SK-N-SH (cell line): ENCODE results near the gene APOL2. TPM values are rescaled to one million over a fixed set of nuclear protein-coding genes. Genes with fewer than 3 reads are reported as not detected.

Source experiments
- CTCF ChIA-PET: fragments of 300-600, 350-600 bp; formaldehyde crosslinking; extraction: SDS; loops from one replicate; lab custom pipeline; 2021; lab: Yijun Ruan, JAX
- POLR2A ChIA-PET: fragments of 350-600 bp; sonication (Branson Sonifier 250); formaldehyde crosslinking; extraction: SDS; loops from one replicate; lab custom pipeline; 2020; ENCODE audit warnings: antibody characterized with exemption, inconsistent platforms; lab: Yijun Ruan, JAX
- DNase-seq: peaks from one replicate; pipeline ENCODE4 v3.0.0; 2012
- H2AFZ ChIP-seq: fragments of 200-600 bp; sonication (generic); 2 replicates; pipeline ENCODE4 v1.8.1; 2016; ENCODE audit warnings: antibody characterized with exemption, mild to moderate bottlenecking, low read depth
- H3F3A ChIP-seq: fragments of 200-600 bp; sonication (generic); replicated peaks from 2 replicates; pipeline ENCODE3; 2016; ENCODE audit warnings: antibody characterized with exemption, mild to moderate bottlenecking; ENCODE audit not compliant: insufficient read depth
- H3K27ac ChIP-seq, 2 experiments: fragments of 200-500 bp in 1 of 2; fragments of 200-600 bp in 1 of 2; sonication (Bioruptor generic) in 1 of 2; sonication (generic), shearing (Covaris generic) in 1 of 2; 2 replicates each; pipeline versions ENCODE4 v1.5.1 to v1.6.1; 2014 to 2016; ENCODE audit warnings: low read depth in 2 of 2, inconsistent platforms in 1 of 2, low read length in 1 of 2, mild to moderate bottlenecking in 1 of 2, mixed read lengths in 1 of 2
- H3K27me3 ChIP-seq: fragments of 200-600 bp; sonication (generic), shearing (Covaris generic); 2 replicates; pipeline ENCODE4 v1.6.1; 2016; ENCODE audit warnings: mixed run types; ENCODE audit not compliant: insufficient read depth
- H3K36me3 ChIP-seq, 2 experiments: fragments of 200-500 bp in 1 of 2; fragments of 200-600 bp in 1 of 2; sonication (Bioruptor generic) in 1 of 2; sonication (generic) in 1 of 2; replicated peaks in 1 of 2; 2 replicates each; pipeline versions ENCODE3 to v1.5.1; 2014 to 2016; ENCODE audit warnings: low read length in 1 of 2, mild to moderate bottlenecking in 1 of 2; ENCODE audit not compliant: insufficient read depth in 2 of 2, control insufficient read depth in 1 of 2
- H3K4me1 ChIP-seq, 2 experiments: fragments of 200-500 bp in 1 of 2; fragments of 200-600 bp in 1 of 2; sonication (Bioruptor generic) in 1 of 2; sonication (generic), shearing (Covaris generic) in 1 of 2; 2 replicates each; pipeline versions ENCODE4 v1.5.1 to v1.6.1; 2014 to 2016; ENCODE audit warnings: low read depth in 1 of 2, low read length in 1 of 2, mixed run types in 1 of 2; ENCODE audit not compliant: insufficient read depth in 2 of 2, control insufficient read depth in 1 of 2
- H3K4me2 ChIP-seq: fragments of 200-600 bp; sonication (generic), shearing (Covaris generic); 2 replicates; pipeline ENCODE4 v1.6.1; 2017; ENCODE audit warnings: mixed run types
- H3K4me3 ChIP-seq, 2 experiments: fragments of 200-500 bp in 1 of 2; fragments of 200-600 bp in 1 of 2; sonication (Bioruptor generic) in 1 of 2; sonication (generic), shearing (Covaris generic) in 1 of 2; 2 replicates each; pipeline versions ENCODE4 v1.5.1 to v1.8.1; 2014 to 2016; ENCODE audit warnings: low read depth in 2 of 2, inconsistent platforms in 1 of 2, low read length in 1 of 2, mild to moderate bottlenecking in 1 of 2, mixed read lengths in 1 of 2, moderate library complexity in 1 of 2
- H3K79me2 ChIP-seq: fragments of 200-600 bp; sonication (generic); 2 replicates; pipeline ENCODE4 v1.8.1; 2017; ENCODE audit warnings: mild to moderate bottlenecking; ENCODE audit not compliant: insufficient read depth
- H3K9ac ChIP-seq: fragments of 200-600 bp; sonication (generic); 2 replicates; pipeline ENCODE4 v1.6.1; 2017; ENCODE audit warnings: mixed run types
- H3K9me2 ChIP-seq: fragments of 200-600 bp; sonication (generic); 2 replicates; pipeline ENCODE4 v1.6.1; 2017; ENCODE audit warnings: mixed run types
- H3K9me3 ChIP-seq: fragments of 200-600 bp; sonication (generic); 2 replicates; pipeline ENCODE4 v1.6.1; 2017; ENCODE audit warnings: mixed run types, mild to moderate bottlenecking, moderate library complexity
- H4K20me1 ChIP-seq: fragments of 200-600 bp; sonication (generic); 2 replicates; pipeline ENCODE4 v1.6.1; 2017; ENCODE audit warnings: mild to moderate bottlenecking, mixed run types; ENCODE audit not compliant: insufficient read depth
- ELF1 ChIP-seq: IDR thresholded peaks from 2 replicates; pipeline ENCODE4 v1.4.0; 2012
- EZH2phosphoT487 ChIP-seq: fragments of 200-600 bp; sonication (generic); IDR thresholded peaks from 2 replicates; pipeline ENCODE4 v1.6.1; 2017; ENCODE audit warnings: low read depth, mixed run types, mild to moderate bottlenecking, antibody characterized with exemption, moderate library complexity, borderline replicate concordance
- FOXM1 ChIP-seq: IDR thresholded peaks from 2 replicates; pipeline ENCODE4 v1.4.0; 2012; ENCODE audit warnings: low read depth, mild to moderate bottlenecking
- JUND ChIP-seq: IDR thresholded peaks from 2 replicates; pipeline ENCODE4 v1.4.0; 2012
- MXI1 ChIP-seq: IDR thresholded peaks from 2 replicates; pipeline ENCODE4 v1.6.1; 2012; ENCODE audit warnings: mild to moderate bottlenecking, low read depth, low read length, improper control_type of control experiment
- NRF1 ChIP-seq: IDR thresholded peaks from 2 replicates; pipeline ENCODE4 v1.6.1; 2012; ENCODE audit warnings: low read depth, mild to moderate bottlenecking, low read length
- REST ChIP-seq: IDR thresholded peaks from 2 replicates; pipeline ENCODE4 v1.6.1; 2012; ENCODE audit warnings: mild to moderate bottlenecking, low read depth, low read length, moderate library complexity
- SIN3A ChIP-seq: IDR thresholded peaks from 2 replicates; pipeline ENCODE4 v1.6.1; 2012; ENCODE audit warnings: low read depth, mild to moderate bottlenecking, low read length, moderate library complexity, borderline replicate concordance
- TAF1 ChIP-seq: IDR thresholded peaks from 2 replicates; pipeline ENCODE4 v1.6.1; 2012; ENCODE audit warnings: low read depth, mild to moderate bottlenecking, low read length, moderate library complexity, borderline replicate concordance
- TCF12 ChIP-seq: IDR thresholded peaks from 2 replicates; pipeline ENCODE4 v1.4.0; 2012
- TEAD4 ChIP-seq: IDR thresholded peaks from 2 replicates; pipeline ENCODE4 v1.4.0; 2012; ENCODE audit warnings: mild to moderate bottlenecking, borderline replicate concordance; ENCODE audit not compliant: insufficient read depth
- YY1 ChIP-seq: IDR thresholded peaks from 2 replicates; pipeline ENCODE4 v1.4.0; 2012; ENCODE audit warnings: low read depth, mild to moderate bottlenecking
- WGBS: methylation state at CpG from one replicate; pipeline ENCODE4 v1.1.6; 2017; ENCODE audit warnings: low lambda C conversion rate; 5-methylcytosine and 5-hydroxymethylcytosine counted together
- polyA plus RNA-seq, 3 experiments: library from polyadenylated mRNA; depleted of rRNA; stranded (reverse); fragments of >200 nt; gene quantifications; 2 replicates each; pipeline ENCODE4 v1.2.3, GENCODE V29; 2012
- TF ChIP-seq, protein P1 (sequence below): IDR thresholded peaks from 2 replicates; pipeline ENCODE4 v1.4.0; 2012; ENCODE audit warnings: low read depth, borderline replicate concordance
- TF ChIP-seq, protein P2 (sequence below): IDR thresholded peaks from 2 replicates; pipeline ENCODE4 v1.4.0; 2012; ENCODE audit warnings: low read depth, borderline replicate concordance

The APOL2 gene
- polyA plus RNA-seq, 1 of the 3 experiments (the other 2 are of a cell fraction), result 8.3 TPM

GRCh38 chr22:36215981-36216380, 23.3 kb downstream of the APOL2 start:
- H3F3A ChIP-seq, result no peaks in the 10 kb centered on the region
- POLR2A ChIA-PET, result no interaction called here
- no peaks in the 10 kb centered on the region for H4K20me1 ChIP-seq
- no peak overlapping the region for H3K4me3 ChIP-seq
- no peaks in the 10 kb centered on the region for H3K9me2 ChIP-seq
- no peak overlapping the region for H2AFZ ChIP-seq
- H3K79me2 ChIP-seq, result no peaks in the 10 kb centered on the region
- CTCF ChIA-PET, result interaction anchor here (0.7 to 3.0 kb wide), 5 partner anchors 13 to 70 kb away, joined by 3 to 9 read pairs (median 4); no protein-coding TSS in a partner anchor
- no peak overlapping the region for H3K27ac ChIP-seq
- no peaks in the 10 kb centered on the region for H3K9me3 ChIP-seq
- peaks cover 28% of the 10 kb centered on the region; the same call in 1 of the 2 replicates for H3K27me3 ChIP-seq
- H3K36me3 ChIP-seq, result no peaks in the 10 kb centered on the region
- WGBS, result 59% methylated on average over 2 of the region's 2 CpGs
- H3K4me1 ChIP-seq, result peaks cover 0 to 2% of the 10 kb centered on the region in 2 experiments; a peak in 1 of 4 replicates
- no peak overlapping the region for H3K9ac ChIP-seq
- DNase-seq, result no peak
- no peak overlapping the region for H3K4me2 ChIP-seq
- TF ChIP-seq, protein P1, sequence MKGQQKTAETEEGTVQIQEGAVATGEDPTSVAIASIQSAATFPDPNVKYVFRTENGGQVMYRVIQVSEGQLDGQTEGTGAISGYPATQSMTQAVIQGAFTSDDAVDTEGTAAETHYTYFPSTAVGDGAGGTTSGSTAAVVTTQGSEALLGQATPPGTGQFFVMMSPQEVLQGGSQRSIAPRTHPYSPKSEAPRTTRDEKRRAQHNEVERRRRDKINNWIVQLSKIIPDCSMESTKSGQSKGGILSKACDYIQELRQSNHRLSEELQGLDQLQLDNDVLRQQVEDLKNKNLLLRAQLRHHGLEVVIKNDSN, result no peak
- no peak for TF ChIP-seq FOXM1
- no peak for TF ChIP-seq TCF12
- no peak for TF ChIP-seq YY1

DNA sequence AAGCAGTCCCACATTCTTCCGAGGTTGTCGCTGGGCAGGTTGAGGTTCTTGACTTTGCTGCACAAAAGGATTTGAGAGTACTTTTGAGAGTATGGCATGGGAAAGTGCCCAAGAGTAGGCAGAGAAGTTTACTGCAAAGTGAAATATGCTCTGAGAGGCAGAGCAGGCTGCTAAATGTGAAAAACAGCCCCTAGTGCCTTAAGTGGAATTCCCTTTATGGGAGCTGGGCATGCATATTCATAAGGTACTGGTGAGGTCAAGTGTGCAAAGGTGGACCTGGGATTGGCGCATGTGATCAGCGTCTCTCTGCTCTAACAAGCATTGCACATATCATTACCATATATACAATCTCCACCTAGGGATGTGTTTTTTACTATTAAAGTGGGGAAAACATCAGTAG, 25.7 kb downstream of the APOL2 start:
- Histone ChIP-seq H3K36me3 (no peaks in the 10 kb centered on the region), H3K4me3 (no peak overlapping the region), H3F3A (no peaks in the 10 kb centered on the region), H3K27me3 (peaks cover 22% of the 10 kb centered on the region; the same call in 1 of the 2 replicates), H3K9ac (no peak overlapping the region), H3K79me2 (no peaks in the 10 kb centered on the region), H3K4me2 (no peak overlapping the region), H2AFZ (no peak overlapping the region), H3K4me1 (no peaks in the 10 kb centered on the region), H3K27ac (no peak overlapping the region), H3K9me3 (no peaks in the 10 kb centered on the region), H3K9me2 (no peaks in the 10 kb centered on the region), H4K20me1 (no peaks in the 10 kb centered on the region)
- POLR2A ChIA-PET, result no interaction called here
- DNase-seq, result no peak
- whole genome bisulfite sequencing, result 85% methylated on average over 4 of the region's 4 CpGs
- CTCF ChIA-PET, result interaction anchor here (0.9 to 3.7 kb wide), 3 partner anchors 15 to 73 kb away, joined by 3 to 15 read pairs (median 4); no protein-coding TSS in a partner anchor
- TF ChIP-seq, protein P2, sequence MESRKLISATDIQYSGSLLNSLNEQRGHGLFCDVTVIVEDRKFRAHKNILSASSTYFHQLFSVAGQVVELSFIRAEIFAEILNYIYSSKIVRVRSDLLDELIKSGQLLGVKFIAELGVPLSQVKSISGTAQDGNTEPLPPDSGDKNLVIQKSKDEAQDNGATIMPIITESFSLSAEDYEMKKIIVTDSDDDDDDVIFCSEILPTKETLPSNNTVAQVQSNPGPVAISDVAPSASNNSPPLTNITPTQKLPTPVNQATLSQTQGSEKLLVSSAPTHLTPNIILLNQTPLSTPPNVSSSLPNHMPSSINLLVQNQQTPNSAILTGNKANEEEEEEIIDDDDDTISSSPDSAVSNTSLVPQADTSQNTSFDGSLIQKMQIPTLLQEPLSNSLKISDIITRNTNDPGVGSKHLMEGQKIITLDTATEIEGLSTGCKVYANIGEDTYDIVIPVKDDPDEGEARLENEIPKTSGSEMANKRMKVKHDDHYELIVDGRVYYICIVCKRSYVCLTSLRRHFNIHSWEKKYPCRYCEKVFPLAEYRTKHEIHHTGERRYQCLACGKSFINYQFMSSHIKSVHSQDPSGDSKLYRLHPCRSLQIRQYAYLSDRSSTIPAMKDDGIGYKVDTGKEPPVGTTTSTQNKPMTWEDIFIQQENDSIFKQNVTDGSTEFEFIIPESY, result no peak
- TF ChIP-seq MXI1 (no peak), REST (no peak), TAF1 (no peak), YY1 (no peak), JUND (no peak), EZH2phosphoT487 (no peak), NRF1 (no peak), ELF1 (no peak), TEAD4 (no peak), SIN3A (no peak)
